ENCODE results near the gene MXRA8.

MXRA8 gene

GRCh38 chr1:1360506-1361169 lies 2.3 kb upstream of the MXRA8 start:
- in situ Hi-C loops (cut with MboI; ENCODE audit: low sequenced_read_pairs, unreplicated experiment) = no loop called here
- no peak for DNase-seq (ENCODE audit: low spot score)
- TF ChIP-seq, protein P1, sequence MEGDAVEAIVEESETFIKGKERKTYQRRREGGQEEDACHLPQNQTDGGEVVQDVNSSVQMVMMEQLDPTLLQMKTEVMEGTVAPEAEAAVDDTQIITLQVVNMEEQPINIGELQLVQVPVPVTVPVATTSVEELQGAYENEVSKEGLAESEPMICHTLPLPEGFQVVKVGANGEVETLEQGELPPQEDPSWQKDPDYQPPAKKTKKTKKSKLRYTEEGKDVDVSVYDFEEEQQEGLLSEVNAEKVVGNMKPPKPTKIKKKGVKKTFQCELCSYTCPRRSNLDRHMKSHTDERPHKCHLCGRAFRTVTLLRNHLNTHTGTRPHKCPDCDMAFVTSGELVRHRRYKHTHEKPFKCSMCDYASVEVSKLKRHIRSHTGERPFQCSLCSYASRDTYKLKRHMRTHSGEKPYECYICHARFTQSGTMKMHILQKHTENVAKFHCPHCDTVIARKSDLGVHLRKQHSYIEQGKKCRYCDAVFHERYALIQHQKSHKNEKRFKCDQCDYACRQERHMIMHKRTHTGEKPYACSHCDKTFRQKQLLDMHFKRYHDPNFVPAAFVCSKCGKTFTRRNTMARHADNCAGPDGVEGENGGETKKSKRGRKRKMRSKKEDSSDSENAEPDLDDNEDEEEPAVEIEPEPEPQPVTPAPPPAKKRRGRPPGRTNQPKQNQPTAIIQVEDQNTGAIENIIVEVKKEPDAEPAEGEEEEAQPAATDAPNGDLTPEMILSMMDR (IDR thresholded peaks at IDR 0.05; ENCODE audit: borderline replicate concordance, control extremely low read depth, extremely low read depth, insufficient read depth, missing control alignments) = no peak

DNA sequence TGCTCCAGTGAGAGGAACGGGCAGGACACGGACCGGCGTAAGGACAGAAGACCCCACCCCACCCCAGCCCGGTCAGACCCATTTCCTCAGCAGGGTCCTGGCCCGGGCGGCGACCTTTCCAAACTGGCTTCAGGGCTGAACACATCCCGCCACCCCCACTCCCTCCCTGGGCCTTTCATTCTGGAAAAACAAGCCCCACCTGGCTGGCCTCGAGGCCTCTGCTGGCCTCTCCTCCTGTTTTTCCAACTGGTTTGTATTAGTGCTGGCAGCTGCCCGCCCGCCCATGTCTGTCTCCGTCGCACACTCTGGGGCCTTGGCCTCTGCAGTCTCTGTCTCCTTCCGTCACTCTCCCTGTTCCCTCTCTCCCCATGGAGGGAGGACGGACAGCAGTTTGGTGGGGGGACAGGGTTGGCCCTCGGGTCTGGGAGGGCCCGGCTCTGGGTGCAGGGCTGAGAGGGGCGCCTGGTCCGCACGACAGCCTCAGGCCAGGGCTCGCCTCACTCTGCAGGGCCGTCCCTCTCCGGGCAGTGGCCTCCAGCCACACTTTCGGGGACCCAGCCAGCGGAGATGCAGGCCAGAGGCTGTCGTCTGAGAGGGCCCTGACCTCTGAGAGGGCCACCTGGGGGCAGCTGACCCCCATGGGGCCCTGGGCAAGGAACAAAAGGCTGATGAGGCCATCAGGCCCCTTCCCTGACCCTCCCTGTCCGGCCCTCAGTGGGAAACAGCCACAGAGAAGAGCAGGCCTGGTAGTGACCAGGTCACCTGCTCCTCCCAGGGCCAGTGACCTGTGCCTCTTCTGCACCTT lies 1.5 kb upstream of the MXRA8 start:
- TF ChIP-seq, protein P1 (IDR thresholded peaks at IDR 0.05; ENCODE audit: borderline replicate concordance, control extremely low read depth, extremely low read depth, insufficient read depth, missing control alignments) = no peak
- in situ Hi-C loops (cut with MboI; ENCODE audit: low sequenced_read_pairs, unreplicated experiment) = no loop called here
- no peak for DNase-seq (ENCODE audit: low spot score)

DNA sequence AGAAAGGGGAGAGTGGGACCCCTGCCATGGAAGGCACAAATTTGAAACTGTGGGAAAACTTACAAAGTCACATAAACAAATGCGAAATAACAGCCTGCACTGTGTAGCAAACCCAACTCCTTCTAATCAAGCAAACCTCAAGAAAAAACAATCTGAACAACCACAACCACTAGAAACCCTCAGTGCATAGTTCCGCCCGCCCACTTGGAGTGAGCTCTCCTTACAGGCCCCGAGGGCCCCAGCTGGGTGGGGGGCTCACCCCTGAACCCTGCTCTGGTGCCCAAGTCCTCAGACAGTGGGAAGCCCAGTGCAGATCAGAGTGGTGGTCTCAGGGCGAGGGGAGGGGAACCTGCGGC lies 931 bp upstream of the MXRA8 start:
- TF ChIP-seq, protein P1 (IDR thresholded peaks at IDR 0.05; ENCODE audit: borderline replicate concordance, control extremely low read depth, extremely low read depth, insufficient read depth, missing control alignments) = no peak
- in situ Hi-C loops (cut with MboI; ENCODE audit: low sequenced_read_pairs, unreplicated experiment) = no loop called here
- peak; percentile 73 for DNase-seq (ENCODE audit: low spot score)

DNA sequence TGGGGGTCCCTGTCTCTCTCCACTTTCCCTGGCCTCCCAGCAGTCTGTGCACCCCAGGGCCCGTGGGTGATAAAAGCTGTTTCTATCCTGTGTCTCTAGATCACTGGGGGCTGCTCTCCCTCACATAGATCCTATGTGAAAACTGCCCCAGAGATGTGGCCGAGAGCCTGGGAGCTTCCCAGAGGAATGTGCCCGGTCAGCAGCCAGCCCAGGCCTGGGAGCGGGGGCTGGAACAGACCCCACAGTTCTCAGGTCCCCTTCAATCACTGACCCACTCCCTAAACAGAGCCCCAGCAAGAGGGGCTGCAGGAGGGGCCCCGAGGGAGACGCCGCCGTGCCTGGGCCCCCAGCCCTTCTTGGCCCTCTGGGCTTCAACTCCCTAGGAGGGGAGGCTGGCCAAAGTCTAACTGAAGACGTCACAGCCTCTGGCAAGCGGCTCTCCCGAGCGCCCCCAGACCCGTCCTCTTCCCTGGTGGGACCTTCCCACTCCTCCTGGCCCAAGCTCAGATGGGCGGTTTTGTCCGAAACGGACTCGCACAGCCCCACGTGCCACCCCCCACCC lies 403 bp downstream of the MXRA8 start:
- TF ChIP-seq, protein P1 (IDR thresholded peaks at IDR 0.05; ENCODE audit: borderline replicate concordance, control extremely low read depth, extremely low read depth, insufficient read depth, missing control alignments) = no peak
- DNase-seq (ENCODE audit: low spot score) = no peak
- in situ Hi-C loops (cut with MboI; ENCODE audit: low sequenced_read_pairs, unreplicated experiment) = no loop called here

DNA sequence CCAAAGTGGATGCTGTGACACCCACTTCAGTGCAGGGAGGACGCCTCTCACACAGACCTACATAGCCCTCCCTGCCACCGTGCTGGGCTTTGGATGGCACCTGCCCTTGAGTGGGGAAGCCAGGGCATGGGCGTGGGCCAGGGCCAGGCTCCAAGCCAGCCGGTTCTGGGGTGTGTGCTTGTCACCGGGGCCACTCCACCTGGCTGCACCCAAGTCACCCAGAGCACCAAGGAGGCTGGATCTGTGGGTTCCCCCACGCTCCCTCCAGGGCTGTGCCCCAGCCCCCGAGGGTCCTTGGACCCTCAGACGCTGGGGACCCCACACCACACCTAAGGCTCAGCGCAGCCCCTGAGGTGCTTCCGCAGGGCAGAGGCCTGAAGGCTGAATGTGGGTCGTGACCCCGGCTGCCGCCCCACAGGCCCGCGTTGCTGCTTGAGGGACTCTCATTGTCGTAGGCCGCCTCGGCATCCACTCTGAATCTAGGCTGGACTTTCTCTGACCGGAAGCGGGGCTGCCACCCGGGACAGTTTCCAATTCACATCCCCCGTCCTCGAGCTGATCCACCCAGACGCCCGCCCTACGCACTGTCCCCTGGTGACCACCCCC lies 1.5 kb downstream of the MXRA8 start:
- in situ Hi-C loops (cut with MboI; ENCODE audit: low sequenced_read_pairs, unreplicated experiment) = no loop called here
- no peak for DNase-seq (ENCODE audit: low spot score)
- TF ChIP-seq, protein P1 (IDR thresholded peaks at IDR 0.05; ENCODE audit: borderline replicate concordance, control extremely low read depth, extremely low read depth, insufficient read depth, missing control alignments) = no peak

DNA sequence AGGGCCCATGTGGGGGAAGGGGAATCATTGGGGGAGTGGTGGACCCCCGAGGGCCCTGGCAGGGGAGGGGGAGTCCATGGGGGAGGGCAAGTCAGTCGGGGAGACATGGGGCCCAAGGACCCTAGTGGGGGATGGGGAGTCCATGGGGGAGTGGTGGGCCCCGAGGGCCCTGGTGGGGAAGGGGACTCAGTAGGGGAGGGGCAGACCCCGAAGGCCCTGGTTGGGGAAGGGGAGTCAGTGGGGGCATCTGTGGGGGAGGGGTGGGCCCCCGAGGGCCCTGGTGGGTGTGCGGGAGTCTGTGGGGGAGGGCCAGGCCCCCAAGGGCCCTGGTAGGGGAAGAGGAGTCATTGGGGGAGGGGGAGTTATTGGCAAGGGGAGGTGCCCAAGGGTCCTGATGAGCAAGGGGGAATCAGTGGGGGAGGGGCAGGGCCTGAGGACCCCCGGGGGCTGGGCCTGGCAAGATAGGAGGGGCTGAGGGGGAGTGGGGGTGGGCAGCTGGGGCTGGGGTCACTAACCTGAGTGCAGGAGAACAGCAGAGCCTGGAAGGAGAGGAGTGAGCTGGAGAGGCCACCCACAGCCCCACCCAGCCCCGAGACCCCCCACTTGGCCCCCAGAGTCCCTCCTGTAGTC lies 2.1 kb downstream of the MXRA8 start:
- no peak for DNase-seq (ENCODE audit: low spot score)
- in situ Hi-C loops (cut with MboI; ENCODE audit: low sequenced_read_pairs, unreplicated experiment) = no loop called here
- TF ChIP-seq, protein P1 (IDR thresholded peaks at IDR 0.05; ENCODE audit: borderline replicate concordance, control extremely low read depth, extremely low read depth, insufficient read depth, missing control alignments) = no peak
